NCI-H748 (cell line): Measurements from ENCODE around the gene NFYC.

Source experiments
- DNase-seq: peaks from one replicate; lab custom pipeline; 2025; ENCODE audit not compliant: unreplicated experiment; lab: John Stamatoyannopoulos, UW

NFYC gene

DNA sequence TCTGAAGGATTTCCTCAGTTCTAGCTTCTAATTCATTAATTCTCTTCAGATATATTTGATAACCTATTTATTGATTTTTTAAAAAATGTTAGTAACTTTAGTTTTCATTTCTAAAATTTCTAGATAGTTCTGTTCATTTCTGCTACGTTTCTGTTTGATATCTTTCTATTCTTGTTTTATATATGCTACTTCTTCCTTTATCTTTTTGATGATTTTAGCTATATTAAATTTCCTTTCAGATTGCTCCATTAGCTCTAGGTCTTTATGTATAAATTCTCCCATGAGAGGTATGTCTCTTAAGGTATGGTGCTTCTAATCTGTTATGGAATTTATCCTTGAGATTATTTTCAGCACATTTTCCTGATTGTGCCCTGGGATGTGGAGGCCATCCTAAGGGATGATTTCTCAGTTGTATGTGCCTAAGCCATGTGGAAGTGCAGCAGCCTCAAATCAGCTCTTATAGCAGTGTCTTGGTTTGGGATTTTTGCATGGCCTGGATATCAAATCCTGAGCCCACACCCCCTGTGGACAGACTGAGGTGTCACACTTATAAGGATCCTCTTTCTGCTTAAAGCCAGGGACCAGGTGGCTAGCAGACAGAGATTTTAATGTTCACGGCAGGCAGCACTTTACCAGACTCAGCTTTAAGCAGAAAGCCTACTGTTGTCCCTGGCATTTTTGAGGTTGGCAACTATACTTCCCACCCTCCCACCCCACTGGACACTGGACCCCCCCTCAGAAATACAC is 85.9 kb downstream of the NFYC start:
- DNase-seq = no peak

DNA sequence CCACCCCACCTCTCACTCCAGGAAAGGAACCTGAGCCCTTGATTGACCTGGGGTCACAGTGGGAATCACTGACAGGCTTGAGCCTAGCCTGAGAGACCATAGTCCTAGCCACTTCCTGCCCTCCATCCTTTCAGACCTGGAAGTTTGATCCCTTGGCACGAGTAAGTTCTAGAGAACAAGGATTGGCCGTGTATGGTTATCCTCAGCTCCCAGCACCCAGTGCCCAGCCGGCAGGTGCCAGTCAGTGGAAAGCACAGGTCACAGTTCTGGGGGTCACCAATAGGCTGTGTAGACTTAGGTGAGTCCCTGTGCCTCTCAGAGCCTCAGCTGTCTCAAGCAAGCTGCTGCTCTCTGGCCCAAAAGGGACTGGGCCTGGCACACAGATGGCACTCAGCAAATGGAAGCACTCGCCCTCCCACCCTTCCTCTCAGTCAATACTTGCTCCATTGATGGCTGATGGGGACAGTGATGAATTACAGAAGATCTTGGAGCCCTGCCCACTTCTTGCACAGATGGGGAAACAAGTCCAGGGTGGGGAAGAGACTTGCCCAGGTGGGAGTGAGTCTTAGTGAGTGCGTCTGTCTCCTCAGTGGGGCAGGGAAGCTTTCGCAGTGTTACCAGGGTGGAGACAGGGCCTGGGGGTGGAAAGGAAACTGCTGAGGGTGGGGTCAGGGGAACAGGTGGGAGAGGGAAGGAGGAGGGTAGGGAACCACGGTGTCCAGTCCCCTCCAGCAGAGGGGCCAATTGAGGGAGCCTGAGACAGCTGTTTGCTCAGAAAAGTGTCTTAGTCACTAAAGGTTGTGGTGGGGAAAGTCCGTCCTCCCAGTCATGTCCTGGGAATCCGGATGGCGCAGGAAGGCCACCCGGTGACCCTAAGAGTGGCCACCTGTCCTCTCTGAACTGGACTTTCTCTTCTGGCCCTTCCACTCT is 89.4 kb downstream of the NFYC start:
- peak; percentile 69 for DNase-seq

DNA sequence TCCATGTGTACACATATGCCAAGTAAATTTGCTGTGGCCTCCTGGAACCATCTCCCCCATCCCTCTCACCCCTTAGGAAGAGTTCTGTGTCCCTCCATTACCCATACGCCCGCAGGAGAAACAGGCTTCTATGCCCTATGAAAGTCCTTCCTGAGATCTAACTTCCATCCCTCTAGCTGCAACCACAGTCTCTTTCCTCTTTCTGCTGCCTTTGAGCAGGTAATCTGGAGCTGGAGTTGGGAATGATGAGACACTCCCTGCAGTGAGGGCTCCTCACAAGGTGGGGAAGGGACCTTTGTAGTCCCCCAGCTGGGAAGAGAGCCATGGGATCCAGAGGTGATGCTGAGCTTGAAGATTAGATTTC is 90.1 kb downstream of the NFYC start:
- DNase-seq = no peak

DNA sequence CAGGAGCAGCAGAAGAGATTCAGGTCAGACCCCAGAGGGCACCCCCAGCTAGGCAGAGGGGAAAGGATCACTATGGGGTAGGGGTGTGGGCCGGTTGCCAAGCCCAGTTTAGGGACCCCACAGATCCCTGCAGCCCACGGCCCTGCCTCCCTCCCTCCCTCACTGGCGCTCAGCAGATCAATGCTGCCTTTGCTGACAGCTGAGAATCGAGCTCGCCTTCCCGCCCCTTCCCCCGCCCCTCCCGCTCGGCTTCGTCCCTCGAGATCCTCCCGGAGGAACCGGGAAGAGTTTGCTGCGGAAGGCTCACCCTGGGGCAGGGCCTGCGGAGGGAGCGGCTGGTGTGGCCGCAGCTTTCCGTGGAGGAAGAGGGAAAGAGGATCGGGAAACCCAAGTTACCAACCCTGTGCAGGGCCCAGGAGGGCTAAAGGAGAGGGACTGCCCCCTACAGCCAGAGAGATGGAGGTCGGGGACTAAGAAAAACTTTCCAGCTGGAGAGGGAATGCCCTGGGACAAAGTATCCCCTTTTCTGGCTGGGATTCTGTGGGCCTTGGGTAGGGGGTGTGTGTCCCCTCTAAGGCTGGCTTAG is 91.0 kb downstream of the NFYC start:
- DNase-seq = peak; percentile 84

DNA sequence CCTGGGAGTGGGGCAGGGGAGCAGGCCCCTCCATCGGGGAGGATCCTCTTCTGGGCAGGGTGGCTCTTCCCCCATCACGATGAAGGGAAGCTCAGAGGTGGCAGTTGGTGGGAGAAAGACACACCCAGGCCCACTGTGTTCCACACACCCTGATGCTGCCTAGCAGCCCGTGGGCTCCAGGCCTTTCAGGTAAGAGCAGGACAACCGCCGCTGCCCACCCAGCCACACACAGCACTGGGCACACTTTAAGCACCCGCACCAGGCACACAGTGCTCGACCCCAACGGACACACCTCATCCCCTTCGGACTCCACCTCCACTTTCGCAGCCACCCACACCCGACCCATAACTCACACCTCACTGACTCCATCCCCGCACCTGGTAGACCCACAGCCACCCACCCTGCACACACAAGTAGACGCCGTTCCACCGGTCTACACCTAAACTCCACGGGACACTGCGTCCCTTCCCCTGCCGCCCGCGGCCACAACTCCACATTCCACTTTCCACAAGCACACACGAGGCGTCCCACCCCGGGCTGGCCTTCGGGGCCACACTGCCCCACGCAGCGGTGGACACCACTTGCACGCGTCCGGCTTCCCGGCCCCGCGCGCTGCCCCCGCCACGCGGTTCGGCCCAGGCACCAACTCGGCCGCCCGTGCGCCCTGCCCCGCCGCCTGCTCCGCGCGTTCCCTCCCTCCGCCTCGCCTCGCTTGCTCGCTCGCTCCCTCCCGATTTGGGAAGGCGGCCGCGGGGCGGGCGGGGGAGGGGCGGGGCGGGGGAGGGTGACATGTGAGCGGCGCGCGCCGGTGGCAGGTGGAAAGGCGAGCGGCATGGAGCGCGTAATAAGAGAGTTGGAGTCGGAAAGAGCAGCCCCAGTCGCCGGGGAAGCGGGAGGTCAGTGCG is 91.7 kb downstream of the NFYC start, which contains the start of gene KCNQ4:
Gene KCNQ4, plus strand, starts transcription at position 787 of the 905 bp plus-strand sequence. CDS start 307 bp downstream, outside the sequence.
- DNase-seq = peak; percentile 98

DNA sequence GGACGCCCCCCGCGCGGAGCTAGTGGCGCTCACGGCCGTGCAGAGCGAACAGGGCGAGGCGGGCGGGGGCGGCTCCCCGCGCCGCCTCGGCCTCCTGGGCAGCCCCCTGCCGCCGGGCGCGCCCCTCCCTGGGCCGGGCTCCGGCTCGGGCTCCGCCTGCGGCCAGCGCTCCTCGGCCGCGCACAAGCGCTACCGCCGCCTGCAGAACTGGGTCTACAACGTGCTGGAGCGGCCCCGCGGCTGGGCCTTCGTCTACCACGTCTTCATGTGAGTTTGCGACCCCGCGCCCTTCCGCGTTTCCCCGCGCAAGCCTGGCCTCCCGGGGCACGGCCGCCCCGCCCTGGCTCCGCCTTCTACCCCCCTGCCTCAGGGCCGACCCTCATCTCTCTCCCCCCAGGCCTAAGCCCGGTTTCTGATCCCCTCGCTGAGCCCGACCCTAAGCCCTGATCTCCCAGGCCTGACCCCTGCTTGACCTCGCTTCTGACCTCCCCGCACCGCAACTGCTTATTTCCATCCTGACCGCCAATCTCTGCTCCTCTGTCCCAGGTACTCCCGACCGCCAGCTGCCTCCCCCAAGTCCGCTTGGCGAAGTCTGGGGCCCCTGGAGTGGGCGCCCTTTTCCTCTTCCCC is 92.8 kb downstream of the NFYC start:
- peak; percentile 94 for DNase-seq

DNA sequence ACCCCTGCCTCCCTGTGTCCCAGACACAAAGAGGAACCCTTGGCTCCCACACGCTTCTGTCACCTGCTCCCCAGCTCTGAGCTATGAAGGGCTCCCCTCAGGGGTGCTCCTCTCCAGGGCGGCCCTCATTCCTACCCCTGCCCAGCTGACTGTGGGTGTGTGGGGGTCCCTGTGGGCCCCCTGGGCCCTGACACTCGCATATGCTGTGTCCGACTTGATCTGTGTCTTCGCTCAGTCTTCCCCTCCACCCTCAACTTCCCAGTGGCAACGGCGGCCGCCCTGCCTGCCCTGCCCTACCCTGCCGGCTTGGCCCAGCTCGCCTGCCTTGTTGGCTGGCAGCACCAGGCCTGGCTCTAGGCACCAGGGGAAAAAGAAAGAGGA is 93.3 kb downstream of the NFYC start:
- DNase-seq = no peak

DNA sequence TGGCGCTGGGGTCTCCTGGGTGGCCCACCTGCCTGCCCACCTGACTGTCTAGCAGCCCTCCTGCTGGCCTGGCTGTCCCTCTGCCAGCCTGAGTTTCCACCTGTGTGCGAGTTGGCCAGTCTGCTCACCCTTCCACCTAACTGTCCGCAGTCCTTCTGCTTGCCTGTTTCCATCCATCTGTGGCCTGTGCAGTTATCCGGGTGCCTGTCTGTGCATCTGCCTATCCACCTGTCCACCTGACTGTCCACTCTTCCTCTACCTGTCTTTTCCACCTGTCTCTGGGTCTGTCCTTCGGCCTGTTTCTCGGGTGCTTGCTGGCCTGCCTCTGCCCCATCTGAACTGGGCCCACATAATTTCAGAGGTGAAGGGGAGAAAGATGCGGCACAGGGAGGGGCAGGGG is 93.9 kb downstream of the NFYC start:
- no peak for DNase-seq

DNA sequence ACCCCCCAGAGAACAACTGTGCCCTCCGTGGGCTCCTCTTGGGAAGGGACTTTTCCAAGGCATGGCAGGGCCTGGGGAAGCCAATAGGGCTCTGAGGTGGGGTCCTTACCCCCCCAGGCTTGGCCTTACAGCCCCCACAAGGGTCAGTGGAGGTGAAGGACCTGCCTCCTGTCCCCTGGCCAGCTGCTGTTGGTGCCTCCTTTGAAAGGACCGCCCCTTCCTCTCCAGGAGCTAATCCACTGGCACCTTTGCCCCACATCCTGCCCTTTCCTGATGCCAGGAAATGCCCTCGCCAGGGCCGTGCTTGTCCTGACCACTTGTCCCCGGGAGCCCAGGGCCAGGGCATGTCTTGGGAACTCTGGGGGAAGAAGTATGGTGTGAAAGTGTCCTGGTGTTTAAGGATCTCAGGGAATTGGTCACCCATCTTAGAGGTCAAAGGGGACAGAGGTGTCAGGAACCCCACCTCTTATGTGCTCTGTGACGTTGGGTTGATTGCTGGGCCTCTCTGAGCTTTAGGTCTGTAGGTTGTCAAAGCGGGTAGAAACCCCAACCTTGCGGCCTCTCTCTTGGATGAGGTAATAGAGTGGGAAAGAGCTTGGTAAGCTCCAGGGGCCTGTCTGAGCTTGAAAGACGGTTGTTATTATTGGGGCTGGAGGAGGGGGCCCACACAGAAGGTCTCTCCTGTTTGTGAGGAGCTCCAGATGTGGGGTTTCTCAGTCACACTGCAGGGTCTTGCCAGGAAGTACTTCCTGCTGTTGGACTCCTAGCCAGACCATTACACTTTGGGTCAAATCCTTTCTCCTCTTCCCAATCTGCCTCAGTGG is 94.9 kb downstream of the NFYC start:
- no peak for DNase-seq

DNA sequence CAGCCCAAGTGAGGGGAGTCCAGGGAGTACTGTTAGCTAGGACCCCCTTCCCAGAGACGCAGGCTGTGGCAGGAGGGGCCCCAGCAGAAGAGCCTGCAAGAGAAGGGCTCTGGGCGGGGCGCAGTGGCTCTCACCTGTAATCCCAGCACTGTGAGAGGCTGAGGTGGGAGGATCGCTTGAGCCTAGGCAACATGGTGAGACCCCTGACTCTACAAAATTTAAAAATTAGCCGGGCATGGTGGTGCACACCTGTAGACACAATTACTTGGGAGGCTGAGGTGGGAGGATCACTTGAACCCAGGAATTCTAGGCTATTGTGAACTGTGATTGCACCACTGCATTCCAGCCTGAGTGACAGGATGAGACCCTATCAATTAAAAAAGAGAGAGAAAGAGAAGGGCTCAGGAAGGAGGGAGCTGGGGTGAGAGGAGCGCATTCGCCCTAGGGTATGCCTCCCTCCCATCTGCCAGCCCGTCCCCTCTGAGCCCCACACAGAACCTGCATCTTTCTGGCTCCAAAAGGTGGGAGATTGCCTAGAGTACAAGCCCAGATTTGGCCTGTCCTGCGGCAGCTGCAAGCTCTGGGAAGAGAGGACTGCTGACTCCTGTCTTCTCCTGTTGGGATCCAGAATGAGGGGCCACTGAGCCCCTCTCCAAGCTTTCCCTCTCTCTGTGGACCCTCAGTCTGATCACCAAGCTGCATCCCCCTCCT is 95.6 kb downstream of the NFYC start:
- DNase-seq = no peak

DNA sequence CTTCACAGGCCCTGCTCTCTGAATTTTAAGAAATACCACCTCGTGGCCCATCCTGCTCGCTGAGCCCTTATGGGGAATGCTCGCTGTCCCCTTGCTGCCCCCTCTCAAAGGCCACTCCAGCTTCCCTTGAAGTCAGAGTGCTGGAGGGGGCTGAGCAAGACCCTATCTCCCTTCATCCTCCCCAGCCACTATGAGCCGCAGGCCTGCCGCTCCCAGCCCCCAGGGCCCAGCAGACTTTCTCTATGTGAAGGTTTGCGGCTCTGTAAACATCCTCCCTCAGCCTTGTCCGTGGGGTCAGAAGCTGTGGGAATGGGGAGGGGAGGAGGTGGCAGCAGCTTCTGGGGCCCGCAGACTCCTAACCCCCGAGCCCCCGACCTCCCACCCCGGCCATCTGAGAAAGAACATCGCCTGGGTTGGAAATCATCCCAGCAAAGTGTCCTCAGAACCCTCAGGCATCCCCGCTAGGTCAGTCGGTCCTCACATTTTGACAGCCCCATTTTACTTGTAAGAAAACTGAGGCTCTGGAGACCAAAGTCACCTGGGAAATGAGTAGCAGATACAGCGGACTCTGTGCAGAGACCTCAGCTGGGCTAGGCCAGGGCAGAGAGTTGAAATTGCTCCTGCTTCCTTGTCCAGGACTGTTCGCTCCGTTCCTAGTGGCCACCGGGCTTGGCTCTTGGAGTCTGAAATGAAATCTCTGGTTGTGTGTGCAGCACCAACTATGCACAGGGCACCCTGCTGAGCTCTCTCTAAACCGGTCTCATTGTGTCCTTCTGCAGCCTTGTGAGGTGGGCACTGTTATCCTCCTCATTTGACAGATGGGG is 96.4 kb downstream of the NFYC start:
- no peak for DNase-seq

DNA sequence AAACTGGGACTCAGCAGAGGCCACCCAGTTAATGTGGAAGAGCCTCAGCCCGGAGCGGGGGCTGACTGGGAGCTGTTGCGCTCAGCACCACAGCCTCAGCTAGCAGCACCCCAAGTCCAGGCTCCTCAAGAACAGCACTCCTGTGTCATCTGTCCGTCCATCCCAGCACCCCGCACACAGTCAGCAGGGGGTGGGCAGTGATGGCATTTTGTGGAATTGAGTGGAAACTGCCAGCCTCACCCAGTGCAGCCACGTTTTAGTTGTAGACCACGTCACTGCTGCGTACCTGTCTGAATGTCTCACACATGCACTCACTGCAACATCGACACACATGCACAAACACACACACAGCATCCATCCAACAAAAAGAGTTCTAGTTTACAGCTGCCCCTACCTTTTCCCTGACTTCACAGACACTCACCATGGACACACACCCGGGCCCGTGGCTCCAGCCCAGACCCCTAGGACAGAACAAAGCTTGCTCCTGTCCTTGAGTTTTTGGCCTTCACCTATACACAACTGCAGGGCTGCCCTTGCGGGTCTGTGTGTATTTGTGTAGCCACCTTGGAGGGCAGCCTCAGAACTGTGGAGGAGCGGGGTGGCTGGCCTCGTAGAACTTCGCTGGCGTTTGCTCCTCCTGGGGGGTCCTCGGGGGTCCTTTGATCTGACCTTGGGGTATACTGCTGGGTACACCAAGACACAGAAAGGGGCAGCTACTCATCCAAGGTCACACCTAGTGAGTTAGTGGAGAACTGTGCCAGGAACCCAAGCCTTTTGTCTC is 97.2 kb downstream of the NFYC start:
- DNase-seq = no peak

DNA sequence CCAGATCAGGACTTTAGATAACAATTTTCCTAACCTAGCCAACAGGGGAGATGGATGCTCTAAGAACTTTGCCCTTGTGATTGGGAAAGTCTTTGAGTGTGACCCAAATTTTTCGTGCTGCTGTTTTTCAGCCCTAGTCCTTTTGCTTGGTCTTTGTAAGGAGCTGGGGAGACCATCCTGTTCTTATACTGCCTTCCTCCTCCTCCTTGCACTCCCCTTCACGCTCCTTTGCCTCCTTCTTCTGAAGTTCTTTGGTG is 97.8 kb downstream of the NFYC start:
- no peak for DNase-seq

DNA sequence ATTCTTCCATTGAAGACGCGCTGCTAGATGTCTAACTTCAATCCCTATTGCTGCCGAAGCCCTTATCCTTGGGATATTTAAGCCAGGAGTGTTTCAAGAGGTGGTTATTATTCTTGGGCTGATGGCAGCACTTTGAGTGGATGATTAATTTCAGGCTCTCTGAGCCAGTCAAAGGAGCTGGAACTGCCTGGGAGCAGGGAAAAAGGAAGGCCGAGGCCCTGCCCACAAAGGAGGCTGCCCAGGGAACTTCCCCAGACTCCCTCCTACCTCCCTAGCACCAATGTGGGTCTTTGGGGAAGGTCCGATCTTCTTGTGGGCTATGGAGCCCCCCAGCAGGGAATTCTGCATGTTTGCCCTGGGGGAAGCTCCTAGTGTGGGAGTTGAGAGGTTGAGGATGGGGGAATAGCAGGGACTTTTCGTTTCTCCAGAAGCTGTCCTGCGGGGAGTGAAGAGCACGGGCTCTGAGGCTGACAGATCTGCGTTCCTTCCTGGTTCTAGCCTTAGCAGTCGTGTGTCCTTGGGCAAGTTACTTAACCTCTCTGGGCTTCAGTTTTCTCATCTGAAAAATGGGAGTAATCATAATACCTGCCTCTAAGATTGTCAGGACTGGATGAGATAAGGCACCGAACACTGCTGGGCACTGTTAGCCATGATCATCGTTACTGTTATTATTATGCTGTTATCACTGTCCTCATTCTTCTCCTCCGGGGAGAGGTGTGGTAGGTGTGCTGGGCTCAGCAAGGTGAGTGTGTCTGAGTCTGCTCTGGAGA is 98.3 kb downstream of the NFYC start:
- DNase-seq = no peak

DNA sequence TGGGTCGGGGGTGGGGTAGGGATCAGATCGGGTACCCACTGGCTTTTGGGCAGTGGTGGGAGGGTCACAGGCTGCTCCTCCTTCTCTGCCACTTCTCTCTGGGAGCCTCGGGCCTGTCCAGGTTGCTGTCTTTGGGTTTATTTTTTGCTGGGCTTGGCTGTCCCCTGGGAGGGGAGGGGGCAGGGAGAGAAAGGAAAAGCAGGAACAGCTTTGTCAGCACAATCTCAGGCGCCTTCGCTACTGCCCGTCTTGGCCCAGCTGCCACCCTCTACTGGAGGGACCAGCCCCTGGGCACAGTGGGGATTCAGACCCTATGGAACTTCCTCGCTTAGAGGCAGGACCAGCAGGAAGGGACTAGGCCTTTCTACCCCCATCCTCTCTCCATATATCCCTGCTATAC is 100.5 kb downstream of the NFYC start:
- no peak for DNase-seq

DNA sequence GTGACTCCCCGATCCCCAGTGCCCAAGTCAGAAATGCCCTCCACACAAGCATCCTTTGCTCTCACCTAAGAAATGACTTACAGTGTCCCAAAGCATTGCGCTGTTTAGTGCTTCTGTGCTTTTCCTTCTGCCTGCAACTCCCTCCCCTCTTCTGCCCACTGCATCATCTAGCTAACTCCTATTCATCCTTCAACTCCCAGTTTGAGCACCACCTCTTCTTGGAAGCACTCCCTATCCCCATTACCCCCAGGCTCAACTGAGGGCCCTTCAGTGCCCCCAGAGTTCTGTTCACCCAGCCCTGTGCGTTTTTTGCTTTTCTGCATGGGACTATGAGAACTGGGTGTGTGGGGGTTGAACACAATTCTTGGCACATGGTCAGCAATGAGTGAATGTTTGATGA is 102.1 kb downstream of the NFYC start:
- no peak for DNase-seq

DNA sequence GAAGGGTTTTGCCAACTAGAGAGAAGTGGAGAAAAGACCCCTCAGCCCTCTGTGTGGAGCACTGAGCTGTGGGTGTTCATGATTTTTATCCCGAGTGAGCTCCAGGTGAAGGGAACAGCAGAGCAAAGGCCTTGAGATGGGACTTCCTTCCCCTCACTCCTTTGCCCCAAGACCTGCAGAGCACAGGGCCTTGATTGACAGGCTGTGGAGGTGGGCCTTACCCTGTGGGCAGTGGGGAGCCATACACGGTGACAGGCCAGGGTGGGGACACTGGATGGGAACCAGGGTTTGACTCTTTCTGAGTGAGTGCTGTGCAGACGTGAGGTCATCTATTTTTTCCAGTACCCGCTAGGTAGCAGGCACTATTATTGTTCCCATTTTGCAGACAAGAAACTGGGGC is 102.5 kb downstream of the NFYC start:
- DNase-seq = no peak
